H1 (cell line): ENCODE measurements around the gene FMNL1. TPM values are rescaled to one million over a fixed set of nuclear protein-coding genes. Genes with fewer than 3 reads are reported as not detected.

Source experiments
- ASH2L ChIP-seq: fragments of 200-600, 300-600 bp; sonication (generic); IDR thresholded peaks from one replicate; pipeline ENCODE4 v1.7.1; 2017; ENCODE audit warnings: low read length
- CHD1 ChIP-seq: IDR thresholded peaks from 2 replicates; pipeline ENCODE4 v1.6.1; 2012; ENCODE audit warnings: low read depth, low read length, improper control_type of control experiment
- EGR1 ChIP-seq: IDR thresholded peaks from 2 replicates; pipeline ENCODE4 v1.6.1; 2011; ENCODE audit warnings: low read depth, low read length, borderline replicate concordance
- EP300 ChIP-seq, 2 experiments: IDR thresholded peaks; 1 replicate in 1 of 2; 2 replicates in 1 of 2; pipeline ENCODE4 v1.6.1; 2011 to 2012; ENCODE audit warnings: low read depth in 2 of 2, low read length in 2 of 2, mild to moderate bottlenecking in 2 of 2, borderline replicate concordance in 1 of 2, inconsistent platforms in 1 of 2, moderate library complexity in 1 of 2
- KDM4A ChIP-seq: IDR thresholded peaks from one replicate; pipeline ENCODE4 v1.7.1; 2012; ENCODE audit warnings: low read depth, mild to moderate bottlenecking, moderate library complexity, low read length, inconsistent platforms; ENCODE audit not compliant: severe bottlenecking
- SP1 ChIP-seq: IDR thresholded peaks from 2 replicates; pipeline ENCODE4 v1.6.1; 2011; ENCODE audit warnings: low read depth, low read length
- TAF1 ChIP-seq: IDR thresholded peaks from 2 replicates; pipeline ENCODE4 v1.6.1; 2011; ENCODE audit warnings: mild to moderate bottlenecking, low read depth, low read length
- TCF12 ChIP-seq: IDR thresholded peaks from 2 replicates; pipeline ENCODE4 v1.6.1; 2011; ENCODE audit warnings: low read depth, mild to moderate bottlenecking, low read length
- polyA plus RNA-seq, 7 experiments: library from polyadenylated mRNA; depleted of rRNA in 3 of 7; stranded (reverse) in 5 of 7; unstranded in 2 of 7; fragments of >200 nt in 5 of 7; fragments of 200-250 nt in 2 of 7; gene quantifications; 1 replicate in 5 of 7; 2 replicates in 1 of 7; 4 replicates in 1 of 7; pipeline versions ENCODE4 v1.2.1 to v1.2.3, GENCODE V29; 2011 to 2013; ENCODE audit warnings: missing spikeins in 2 of 7, mixed read lengths in 2 of 7
- total RNA-seq: library from RNA; stranded (reverse); fragmentation: NEBNext Ultra II Directional; extraction: Animal tissue kit (Norgen Biotek cat#: 25700); gene quantifications from 2 replicates; pipeline ENCODE4 v1.2.1, GENCODE V29; 2021
- TF ChIP-seq, protein P1 (sequence below): fragments of 300-600 bp; sonication (generic); IDR thresholded peaks from 2 replicates; pipeline ENCODE4 v1.7.1; 2012; ENCODE audit warnings: low read length, moderate library complexity, mild to moderate bottlenecking, inconsistent platforms; ENCODE audit not compliant: insufficient replicate concordance

Gene FMNL1
- total and polyA plus RNA-seq, 2 of the 8 experiments (the other 6 are each of a cell fraction or from before 2014, with no cell fraction given), result 2.5 to 8.6 TPM

DNA sequence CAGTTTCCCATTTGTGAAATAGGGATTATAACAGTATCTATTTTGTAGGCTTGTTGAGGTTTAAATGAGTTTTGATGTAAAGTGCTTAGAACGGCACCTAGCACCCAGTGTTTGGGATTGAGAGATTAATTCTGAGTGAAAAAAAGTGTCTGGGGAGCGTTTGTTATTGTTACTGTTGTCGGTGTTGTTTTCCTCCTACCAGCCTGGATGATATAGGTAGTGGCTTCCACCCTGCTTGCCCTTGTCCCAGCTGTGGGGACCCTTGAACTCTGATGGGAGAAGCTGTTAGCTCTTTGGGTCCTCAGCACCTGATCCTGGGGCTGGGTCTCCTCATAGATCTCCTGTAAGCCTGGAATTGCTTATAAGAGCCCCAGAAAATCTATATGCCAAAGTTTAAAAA, 4.9 kb downstream of the FMNL1 start (continued):
- TF ChIP-seq, protein P1, sequence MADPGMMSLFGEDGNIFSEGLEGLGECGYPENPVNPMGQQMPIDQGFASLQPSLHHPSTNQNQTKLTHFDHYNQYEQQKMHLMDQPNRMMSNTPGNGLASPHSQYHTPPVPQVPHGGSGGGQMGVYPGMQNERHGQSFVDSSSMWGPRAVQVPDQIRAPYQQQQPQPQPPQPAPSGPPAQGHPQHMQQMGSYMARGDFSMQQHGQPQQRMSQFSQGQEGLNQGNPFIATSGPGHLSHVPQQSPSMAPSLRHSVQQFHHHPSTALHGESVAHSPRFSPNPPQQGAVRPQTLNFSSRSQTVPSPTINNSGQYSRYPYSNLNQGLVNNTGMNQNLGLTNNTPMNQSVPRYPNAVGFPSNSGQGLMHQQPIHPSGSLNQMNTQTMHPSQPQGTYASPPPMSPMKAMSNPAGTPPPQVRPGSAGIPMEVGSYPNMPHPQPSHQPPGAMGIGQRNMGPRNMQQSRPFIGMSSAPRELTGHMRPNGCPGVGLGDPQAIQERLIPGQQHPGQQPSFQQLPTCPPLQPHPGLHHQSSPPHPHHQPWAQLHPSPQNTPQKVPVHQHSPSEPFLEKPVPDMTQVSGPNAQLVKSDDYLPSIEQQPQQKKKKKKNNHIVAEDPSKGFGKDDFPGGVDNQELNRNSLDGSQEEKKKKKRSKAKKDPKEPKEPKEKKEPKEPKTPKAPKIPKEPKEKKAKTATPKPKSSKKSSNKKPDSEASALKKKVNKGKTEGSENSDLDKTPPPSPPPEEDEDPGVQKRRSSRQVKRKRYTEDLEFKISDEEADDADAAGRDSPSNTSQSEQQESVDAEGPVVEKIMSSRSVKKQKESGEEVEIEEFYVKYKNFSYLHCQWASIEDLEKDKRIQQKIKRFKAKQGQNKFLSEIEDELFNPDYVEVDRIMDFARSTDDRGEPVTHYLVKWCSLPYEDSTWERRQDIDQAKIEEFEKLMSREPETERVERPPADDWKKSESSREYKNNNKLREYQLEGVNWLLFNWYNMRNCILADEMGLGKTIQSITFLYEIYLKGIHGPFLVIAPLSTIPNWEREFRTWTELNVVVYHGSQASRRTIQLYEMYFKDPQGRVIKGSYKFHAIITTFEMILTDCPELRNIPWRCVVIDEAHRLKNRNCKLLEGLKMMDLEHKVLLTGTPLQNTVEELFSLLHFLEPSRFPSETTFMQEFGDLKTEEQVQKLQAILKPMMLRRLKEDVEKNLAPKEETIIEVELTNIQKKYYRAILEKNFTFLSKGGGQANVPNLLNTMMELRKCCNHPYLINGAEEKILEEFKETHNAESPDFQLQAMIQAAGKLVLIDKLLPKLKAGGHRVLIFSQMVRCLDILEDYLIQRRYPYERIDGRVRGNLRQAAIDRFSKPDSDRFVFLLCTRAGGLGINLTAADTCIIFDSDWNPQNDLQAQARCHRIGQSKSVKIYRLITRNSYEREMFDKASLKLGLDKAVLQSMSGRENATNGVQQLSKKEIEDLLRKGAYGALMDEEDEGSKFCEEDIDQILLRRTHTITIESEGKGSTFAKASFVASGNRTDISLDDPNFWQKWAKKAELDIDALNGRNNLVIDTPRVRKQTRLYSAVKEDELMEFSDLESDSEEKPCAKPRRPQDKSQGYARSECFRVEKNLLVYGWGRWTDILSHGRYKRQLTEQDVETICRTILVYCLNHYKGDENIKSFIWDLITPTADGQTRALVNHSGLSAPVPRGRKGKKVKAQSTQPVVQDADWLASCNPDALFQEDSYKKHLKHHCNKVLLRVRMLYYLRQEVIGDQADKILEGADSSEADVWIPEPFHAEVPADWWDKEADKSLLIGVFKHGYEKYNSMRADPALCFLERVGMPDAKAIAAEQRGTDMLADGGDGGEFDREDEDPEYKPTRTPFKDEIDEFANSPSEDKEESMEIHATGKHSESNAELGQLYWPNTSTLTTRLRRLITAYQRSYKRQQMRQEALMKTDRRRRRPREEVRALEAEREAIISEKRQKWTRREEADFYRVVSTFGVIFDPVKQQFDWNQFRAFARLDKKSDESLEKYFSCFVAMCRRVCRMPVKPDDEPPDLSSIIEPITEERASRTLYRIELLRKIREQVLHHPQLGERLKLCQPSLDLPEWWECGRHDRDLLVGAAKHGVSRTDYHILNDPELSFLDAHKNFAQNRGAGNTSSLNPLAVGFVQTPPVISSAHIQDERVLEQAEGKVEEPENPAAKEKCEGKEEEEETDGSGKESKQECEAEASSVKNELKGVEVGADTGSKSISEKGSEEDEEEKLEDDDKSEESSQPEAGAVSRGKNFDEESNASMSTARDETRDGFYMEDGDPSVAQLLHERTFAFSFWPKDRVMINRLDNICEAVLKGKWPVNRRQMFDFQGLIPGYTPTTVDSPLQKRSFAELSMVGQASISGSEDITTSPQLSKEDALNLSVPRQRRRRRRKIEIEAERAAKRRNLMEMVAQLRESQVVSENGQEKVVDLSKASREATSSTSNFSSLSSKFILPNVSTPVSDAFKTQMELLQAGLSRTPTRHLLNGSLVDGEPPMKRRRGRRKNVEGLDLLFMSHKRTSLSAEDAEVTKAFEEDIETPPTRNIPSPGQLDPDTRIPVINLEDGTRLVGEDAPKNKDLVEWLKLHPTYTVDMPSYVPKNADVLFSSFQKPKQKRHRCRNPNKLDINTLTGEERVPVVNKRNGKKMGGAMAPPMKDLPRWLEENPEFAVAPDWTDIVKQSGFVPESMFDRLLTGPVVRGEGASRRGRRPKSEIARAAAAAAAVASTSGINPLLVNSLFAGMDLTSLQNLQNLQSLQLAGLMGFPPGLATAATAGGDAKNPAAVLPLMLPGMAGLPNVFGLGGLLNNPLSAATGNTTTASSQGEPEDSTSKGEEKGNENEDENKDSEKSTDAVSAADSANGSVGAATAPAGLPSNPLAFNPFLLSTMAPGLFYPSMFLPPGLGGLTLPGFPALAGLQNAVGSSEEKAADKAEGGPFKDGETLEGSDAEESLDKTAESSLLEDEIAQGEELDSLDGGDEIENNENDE, result no peak
- TF ChIP-seq SP1 (no peak), EGR1 (no peak), TCF12 (no peak), KDM4A (no peak), CHD1 (no peak), TAF1 (no peak), ASH2L (no peak), EP300 (IDR thresholded peaks at IDR 0.05; ENCODE audit: borderline replicate concordance in 1 of 2, low read depth in 2 of 2, low read length in 2 of 2) (no peak)
